DOHH2 (cell line): ENCODE measurements around the gene SLC29A1.

Experiments
- H3F3A ChIP-seq: fragments of 200-600 bp; sonication (generic), shearing (Covaris generic); 2 replicates; pipeline ENCODE4 v1.6.0; 2016; ENCODE audit warnings: antibody characterized with exemption, mild to moderate bottlenecking; ENCODE audit not compliant: control insufficient read depth, insufficient read depth
- H3K27ac ChIP-seq: fragments of 200-600 bp; sonication (generic); 2 replicates; pipeline ENCODE4 v1.5.1; 2014; ENCODE audit warnings: low read depth, mild to moderate bottlenecking, low read length, moderate library complexity
- H3K27me3 ChIP-seq: fragments of 200-600 bp; sonication (generic); 2 replicates; pipeline ENCODE4 v1.6.1; 2014; ENCODE audit warnings: mild to moderate bottlenecking, low read length, mixed read lengths; ENCODE audit not compliant: control insufficient read depth
- H3K36me3 ChIP-seq: fragments of 200-600 bp; sonication (generic); 2 replicates; pipeline ENCODE4 v1.6.1; 2014; ENCODE audit warnings: mild to moderate bottlenecking, low read length, moderate library complexity, mixed read lengths; ENCODE audit not compliant: control insufficient read depth
- H3K4me1 ChIP-seq: fragments of 200-600 bp; sonication (generic); 2 replicates; pipeline ENCODE4 v1.6.1; 2014; ENCODE audit warnings: mild to moderate bottlenecking, low read length, mixed read lengths; ENCODE audit not compliant: control insufficient read depth
- H3K4me2 ChIP-seq: fragments of 200-600 bp; sonication (generic); 2 replicates; pipeline ENCODE4 v1.6.0; 2014; ENCODE audit warnings: mild to moderate bottlenecking, low read length, moderate library complexity
- H3K4me3 ChIP-seq: fragments of 200-600 bp; sonication (generic); 2 replicates; pipeline ENCODE4 v1.5.1; 2014; ENCODE audit warnings: mild to moderate bottlenecking, low read length, mixed read lengths
- H3K79me2 ChIP-seq: fragments of 200-600 bp; sonication (generic); 2 replicates; pipeline ENCODE4 v1.6.1; 2014; ENCODE audit warnings: mild to moderate bottlenecking, low read length, mixed read lengths; ENCODE audit not compliant: control insufficient read depth
- H3K9me2 ChIP-seq: fragments of 200-600 bp; sonication (generic); replicated peaks from 2 replicates; pipeline ENCODE4 v1.6.1; 2014; ENCODE audit warnings: mild to moderate bottlenecking, low read length, mixed read lengths; ENCODE audit not compliant: control insufficient read depth
- H3K9me3 ChIP-seq: fragments of 200-600 bp; sonication (generic); 2 replicates; pipeline ENCODE4 v1.6.1; 2014; ENCODE audit warnings: antibody characterized with exemption, low read length, mixed read lengths; ENCODE audit not compliant: control insufficient read depth, insufficient read depth
- H4K20me1 ChIP-seq: fragments of 200-600 bp; sonication (generic); 2 replicates; pipeline ENCODE4 v1.6.0; 2014; ENCODE audit warnings: low read depth, mild to moderate bottlenecking, antibody characterized with exemption, low read length, moderate library complexity; ENCODE audit not compliant: control insufficient read depth, insufficient read depth
- EZH2phosphoT487 ChIP-seq: fragments of 200-600 bp; sonication (generic); IDR thresholded peaks from 2 replicates; pipeline ENCODE4 v1.6.1; 2017; ENCODE audit warnings: borderline replicate concordance, mild to moderate bottlenecking, antibody characterized with exemption, low read length, moderate library complexity, mixed read lengths
- TF ChIP-seq, protein P1 (sequence below): fragments of 200-600 bp; sonication (generic); IDR thresholded peaks from one replicate; pipeline ENCODE4 v1.5.1; 2014; ENCODE audit warnings: antibody characterized with exemption, mild to moderate bottlenecking, low read depth, low read length; ENCODE audit not compliant: poor library complexity, severe bottlenecking

Gene SLC29A1

DNA sequence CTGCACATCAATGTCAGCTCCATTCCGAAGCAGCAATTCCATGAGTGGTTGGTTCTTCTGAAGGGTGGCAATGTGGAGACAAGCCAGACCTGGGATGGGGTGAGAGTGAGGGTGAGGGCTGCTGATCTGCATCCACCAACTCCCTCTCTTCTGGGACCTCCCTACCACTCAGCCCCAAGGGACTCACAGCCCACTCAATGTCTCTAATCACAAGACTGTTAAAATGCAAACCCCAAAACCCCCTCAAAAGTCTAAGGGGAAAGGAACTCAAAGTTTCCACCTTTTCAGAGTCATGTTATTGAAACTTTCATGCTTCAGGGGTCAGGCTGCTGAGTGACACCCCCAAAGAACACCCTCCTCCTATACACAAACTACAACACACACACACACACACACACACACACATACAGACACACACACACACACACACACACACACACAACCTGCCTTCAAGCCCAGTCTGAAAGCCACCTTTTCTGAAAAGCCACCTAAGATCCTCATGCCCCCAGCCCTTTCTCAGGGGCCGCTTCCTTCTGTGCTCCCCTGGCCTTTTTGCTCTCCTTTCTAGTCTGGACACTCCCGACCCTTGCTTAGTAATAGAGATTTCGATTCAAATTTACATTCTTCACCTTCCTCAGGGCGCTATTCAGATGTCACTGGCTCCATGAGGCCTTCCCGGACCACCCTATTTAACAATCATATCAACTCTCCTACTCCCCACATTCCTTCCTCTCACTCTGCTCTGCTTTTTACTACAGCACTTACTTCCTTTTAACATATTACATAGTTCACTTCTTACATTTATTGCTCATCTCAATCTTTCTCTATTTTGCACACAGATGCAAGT lies 37.3 kb downstream of the SLC29A1 start:
- H3K79me2 ChIP-seq: peaks cover 54% of the 10 kb centered on the region
- no peaks in the 10 kb centered on the region for H3K9me3 ChIP-seq
- H3K36me3 ChIP-seq: peaks cover 73% of the 10 kb centered on the region
- TF ChIP-seq, protein P1, sequence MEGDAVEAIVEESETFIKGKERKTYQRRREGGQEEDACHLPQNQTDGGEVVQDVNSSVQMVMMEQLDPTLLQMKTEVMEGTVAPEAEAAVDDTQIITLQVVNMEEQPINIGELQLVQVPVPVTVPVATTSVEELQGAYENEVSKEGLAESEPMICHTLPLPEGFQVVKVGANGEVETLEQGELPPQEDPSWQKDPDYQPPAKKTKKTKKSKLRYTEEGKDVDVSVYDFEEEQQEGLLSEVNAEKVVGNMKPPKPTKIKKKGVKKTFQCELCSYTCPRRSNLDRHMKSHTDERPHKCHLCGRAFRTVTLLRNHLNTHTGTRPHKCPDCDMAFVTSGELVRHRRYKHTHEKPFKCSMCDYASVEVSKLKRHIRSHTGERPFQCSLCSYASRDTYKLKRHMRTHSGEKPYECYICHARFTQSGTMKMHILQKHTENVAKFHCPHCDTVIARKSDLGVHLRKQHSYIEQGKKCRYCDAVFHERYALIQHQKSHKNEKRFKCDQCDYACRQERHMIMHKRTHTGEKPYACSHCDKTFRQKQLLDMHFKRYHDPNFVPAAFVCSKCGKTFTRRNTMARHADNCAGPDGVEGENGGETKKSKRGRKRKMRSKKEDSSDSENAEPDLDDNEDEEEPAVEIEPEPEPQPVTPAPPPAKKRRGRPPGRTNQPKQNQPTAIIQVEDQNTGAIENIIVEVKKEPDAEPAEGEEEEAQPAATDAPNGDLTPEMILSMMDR: no peak
- TF ChIP-seq EZH2phosphoT487: no peak
- H3K9me2 ChIP-seq: no peaks in the 10 kb centered on the region
- peaks cover 31% of the 10 kb centered on the region for H3F3A ChIP-seq
- no peaks in the 10 kb centered on the region for H3K27me3 ChIP-seq
- peak overlapping the region; percentile 0; the same call in 1 of the 2 replicates for H3K27ac ChIP-seq
- H3K4me2 ChIP-seq: peak overlapping the region; percentile 90; the same call in 1 of the 2 replicates
- H3K4me1 ChIP-seq: peaks cover 64% of the 10 kb centered on the region
- no peaks in the 10 kb centered on the region for H4K20me1 ChIP-seq
- H3K4me3 ChIP-seq: no peak overlapping the region

DNA sequence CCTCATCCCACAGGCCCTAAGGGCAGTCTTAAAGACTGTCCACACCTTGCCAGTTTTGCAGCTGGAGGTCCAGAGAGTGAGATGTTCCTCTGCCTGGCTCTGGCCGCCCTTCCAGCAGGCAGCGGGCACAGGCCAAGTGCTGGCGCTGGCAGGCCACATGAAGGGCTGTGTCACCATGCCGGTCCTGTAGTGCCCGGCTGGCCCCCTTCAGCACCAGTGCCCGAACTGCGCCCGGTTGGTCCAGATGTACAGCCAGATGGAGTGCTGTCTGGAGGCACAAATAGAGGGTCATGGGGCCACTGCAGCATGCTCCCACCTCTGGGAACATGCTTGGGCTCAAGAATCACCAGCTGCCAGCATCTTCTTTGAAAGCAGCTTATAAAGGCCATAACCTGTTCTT lies 38.2 kb downstream of the SLC29A1 start:
- Histone ChIP-seq H3K4me1 (peaks cover 64% of the 10 kb centered on the region), H3K4me2 (peak overlapping the region; percentile 90), H4K20me1 (no peaks in the 10 kb centered on the region)

DNA sequence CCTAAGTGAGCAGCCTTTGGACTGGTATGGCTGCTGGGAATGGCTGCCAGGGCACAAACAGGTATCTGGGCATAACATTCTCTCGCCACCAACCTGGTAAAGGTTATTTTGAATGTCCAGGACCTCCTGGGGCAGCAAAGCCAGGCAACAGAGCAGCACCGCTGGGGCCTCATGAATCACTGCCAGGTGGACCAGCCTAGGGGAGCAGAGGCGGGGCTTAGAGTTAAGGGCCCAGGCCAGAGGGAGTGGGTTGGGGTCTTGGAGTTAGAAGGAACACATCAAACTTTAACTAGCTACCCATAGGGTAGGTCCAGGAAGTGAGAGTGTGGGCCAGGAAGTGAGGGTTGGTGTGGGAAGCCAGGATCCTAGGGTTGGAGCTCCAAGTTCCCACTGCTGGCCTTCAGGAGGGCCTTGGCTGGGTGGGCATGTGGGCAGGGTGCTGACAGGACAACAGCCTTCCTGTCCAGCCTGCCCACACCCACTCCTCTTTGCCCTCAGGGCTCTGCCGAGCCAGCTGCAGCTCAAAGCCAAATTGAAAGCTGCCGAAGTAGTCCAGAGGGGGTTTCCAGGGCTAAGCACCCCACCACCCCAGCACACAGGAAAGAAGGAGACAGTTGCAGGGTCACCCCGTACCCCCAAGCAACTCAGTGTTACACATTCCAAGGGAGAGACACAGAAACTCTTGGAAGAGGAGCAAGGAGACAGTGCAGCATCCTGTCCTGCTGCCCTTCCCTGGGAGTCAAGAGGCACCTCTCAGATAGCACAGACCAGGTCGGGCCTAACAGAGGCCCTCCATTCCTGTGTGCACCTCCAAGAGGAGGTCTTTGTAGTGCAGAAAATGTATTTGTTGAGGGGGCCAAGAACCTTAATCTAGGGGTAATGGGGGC lies 39.3 kb downstream of the SLC29A1 start:
- peaks cover 69% of the 10 kb centered on the region for H3K36me3 ChIP-seq
- H3K4me2 ChIP-seq: peak overlapping the region; percentile 90
- peaks cover 25% of the 10 kb centered on the region for H3F3A ChIP-seq
- peaks cover 42% of the 10 kb centered on the region for H3K79me2 ChIP-seq
- H3K4me3 ChIP-seq: peak overlapping the region; percentile 86
- H3K9me2 ChIP-seq: no peaks in the 10 kb centered on the region
- H3K9me3 ChIP-seq: no peaks in the 10 kb centered on the region
- H3K27me3 ChIP-seq: no peaks in the 10 kb centered on the region
- no peak for TF ChIP-seq EZH2phosphoT487
- TF ChIP-seq, protein P1: no peak
- H4K20me1 ChIP-seq: no peaks in the 10 kb centered on the region
- H3K4me1 ChIP-seq: peaks cover 67% of the 10 kb centered on the region
- H3K27ac ChIP-seq: peak overlapping the region; percentile 93

More for the DNA sequence above, 38.2 kb downstream of the SLC29A1 start:
- peaks cover 23% of the 10 kb centered on the region for H3F3A ChIP-seq
- peaks cover 72% of the 10 kb centered on the region for H3K36me3 ChIP-seq
- no peaks in the 10 kb centered on the region for H3K9me3 ChIP-seq
- H3K9me2 ChIP-seq: no peaks in the 10 kb centered on the region
- H3K27ac ChIP-seq: 0 out of 2 replicates have a peak overlapping the region, but pooled peaks have one; percentile 0
- no peak for TF ChIP-seq EZH2phosphoT487
- TF ChIP-seq, protein P1: no peak
- H3K27me3 ChIP-seq: no peaks in the 10 kb centered on the region
- H3K4me3 ChIP-seq: no peak overlapping the region
- H3K79me2 ChIP-seq: peaks cover 48% of the 10 kb centered on the region
